ENCODE measurements around the gene GRWD1. TPM values are rescaled to one million over a fixed set of nuclear protein-coding genes. Genes with fewer than 3 reads are reported as not detected.

The GRWD1 gene
- polyA plus RNA-seq, 2 of the 4 experiments (the other 2 are of a cell fraction): 48.1 to 87.0 TPM

- Histone ChIP-seq H3K27ac (peak overlapping the region; percentile 90 to 91), H3K9me3 (no peaks in the 10 kb centered on the region), H3K4me2 (peak overlapping the region; percentile 99), H3K4me3 (peak overlapping the region; percentile 81), H3K4me1 (peaks cover 23% of the 10 kb centered on the region)
- 76% methylated on average over 7 of the region's 7 CpGs for WGBS (ENCODE audit: missing lambda C conversion rate)
- CTCF ChIA-PET: interaction anchor here (0.6 to 4.6 kb wide), 25 partner anchors 9 to 162 kb away, joined by 3 to 30 read pairs (median 8); partner anchors contain the start of genes KCNJ14, KDELR1, SYNGR4 and TMEM143
- TF ChIP-seq POLR2A (IDR thresholded peaks at IDR 0.05; ENCODE audit: low read length) (no peak), CTCF (IDR thresholded peaks at IDR 0.05) (no peak), FOSL2 (IDR thresholded peaks at IDR 0.05) (no peak), FOSL2 (CRISPR knock-in tag; IDR thresholded peaks at IDR 0.05) (no peak), GATA3 (IDR thresholded peaks at IDR 0.05; ENCODE audit: borderline replicate concordance) (no peak), RFX5 (IDR thresholded peaks at IDR 0.05) (no peak)
- ATAC-seq (no peak), DNase-seq (ENCODE audit: low read depth in 1 of 2, low spot score in 1 of 2) (no peak), FAIRE-seq (no peak)
- POLR2A ChIA-PET: interaction anchor here (0.5 to 2.0 kb wide), 7 partner anchors 9 to 138 kb away, joined by 3 to 6 read pairs (median 3); partner anchors contain the start of gene KCNJ14
Observed at GRCh38 chr19:48446579-48446978, 796 bp downstream of the GRWD1 start.

DNA sequence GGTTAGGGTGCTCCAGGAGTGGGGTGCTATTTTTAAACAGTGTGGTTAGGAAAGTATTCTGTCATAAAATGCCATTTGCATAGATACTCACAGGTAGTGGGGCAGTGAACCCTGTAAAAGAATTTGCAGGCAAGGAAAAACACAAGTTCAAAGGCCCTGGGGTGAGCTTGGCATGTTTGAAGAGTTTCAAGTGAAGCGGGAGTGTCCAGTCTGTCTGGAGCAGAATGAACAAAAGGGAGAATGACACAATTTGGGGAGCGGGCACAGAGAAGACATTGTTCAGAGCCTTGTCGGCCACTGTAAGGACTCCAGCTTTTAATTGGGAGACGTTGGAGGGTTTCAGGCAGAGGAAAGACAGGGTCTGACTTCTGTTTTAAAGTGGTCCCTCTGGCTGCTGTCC, 2.8 kb downstream of the GRWD1 start:
- CTCF ChIA-PET: interaction anchor here (0.6 to 4.5 kb wide), 10 partner anchors 9 to 141 kb away, joined by 3 to 15 read pairs (median 4); partner anchors contain the start of gene KDELR1
- Histone ChIP-seq H3K4me1 (peaks cover 23% of the 10 kb centered on the region), H3K4me2 (no peak overlapping the region), H3K9me3 (no peaks in the 10 kb centered on the region), H3K4me3 (no peak overlapping the region), H3K27ac (no peak overlapping the region)
- TF ChIP-seq, protein P1, sequence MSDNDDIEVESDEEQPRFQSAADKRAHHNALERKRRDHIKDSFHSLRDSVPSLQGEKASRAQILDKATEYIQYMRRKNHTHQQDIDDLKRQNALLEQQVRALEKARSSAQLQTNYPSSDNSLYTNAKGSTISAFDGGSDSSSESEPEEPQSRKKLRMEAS (IDR thresholded peaks at IDR 0.05): no peak
- TF ChIP-seq, protein P2, sequence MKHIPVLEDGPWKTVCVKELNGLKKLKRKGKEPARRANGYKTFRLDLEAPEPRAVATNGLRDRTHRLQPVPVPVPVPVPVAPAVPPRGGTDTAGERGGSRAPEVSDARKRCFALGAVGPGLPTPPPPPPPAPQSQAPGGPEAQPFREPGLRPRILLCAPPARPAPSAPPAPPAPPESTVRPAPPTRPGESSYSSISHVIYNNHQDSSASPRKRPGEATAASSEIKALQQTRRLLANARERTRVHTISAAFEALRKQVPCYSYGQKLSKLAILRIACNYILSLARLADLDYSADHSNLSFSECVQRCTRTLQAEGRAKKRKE (CRISPR knock-in tag; IDR thresholded peaks at IDR 0.05; ENCODE audit: low read depth): no peak
- TF ChIP-seq FOXS1 (CRISPR knock-in tag; IDR thresholded peaks at IDR 0.05) (no peak), CHD2 (IDR thresholded peaks at IDR 0.05; ENCODE audit: low read length, partially characterized antibody) (no peak), FOSB (CRISPR knock-in tag; IDR thresholded peaks at IDR 0.05) (peak; percentile 52; the same call in 1 of the 2 replicates)
- no peak for ATAC-seq
- POLR2A ChIA-PET: no interaction called here
- DNase-seq (ENCODE audit: low read depth in 1 of 2, low spot score in 1 of 2): no peak
- WGBS (ENCODE audit: missing lambda C conversion rate): 93% methylated on average over 4 of the region's 4 CpGs
- FAIRE-seq: no peak

GRCh38 chr19:48450441-48450840, 4.7 kb downstream of the GRWD1 start:
- no peak for ATAC-seq
- peaks cover 13% of the 10 kb centered on the region; the same call in 2 of the 3 replicates for H3K4me1 ChIP-seq
- H3K27ac ChIP-seq: no peak overlapping the region
- H3K9me3 ChIP-seq: no peaks in the 10 kb centered on the region
- no peak overlapping the region for H3K4me2 ChIP-seq
- POLR2A ChIA-PET: interaction anchor here (0.5 kb wide), 1 partner anchor 158 kb away, joined by 4 read pairs; no protein-coding TSS in a partner anchor
- DNase-seq (ENCODE audit: low read depth in 1 of 2, low spot score in 1 of 2): no peak
- FAIRE-seq: no peak
- WGBS (ENCODE audit: missing lambda C conversion rate): 94% methylated on average over 23 of the region's 23 CpGs
- no peak overlapping the region for H3K4me3 ChIP-seq
- no peak for TF ChIP-seq EHMT2 (IDR thresholded peaks at IDR 0.05; ENCODE audit: low read depth)
- no peak for TF ChIP-seq PHF8 (IDR thresholded peaks at IDR 0.05; ENCODE audit: borderline replicate concordance, low read depth)
- TF ChIP-seq ZNF302 (CRISPR knock-in tag; IDR thresholded peaks at IDR 0.05): no peak
- no peak for TF ChIP-seq NFE2L2 (conservative IDR thresholded peaks at IDR 0.05; ENCODE audit: low read length)
- TF ChIP-seq CBX2 (IDR thresholded peaks at IDR 0.05; ENCODE audit: borderline replicate concordance, low read depth): no peak
- TF ChIP-seq HEYL (CRISPR knock-in tag; IDR thresholded peaks at IDR 0.05): no peak
- no peak for TF ChIP-seq RNF2 (IDR thresholded peaks at IDR 0.05; ENCODE audit: borderline replicate concordance, low read depth)
- TF ChIP-seq CHD2 (IDR thresholded peaks at IDR 0.05; ENCODE audit: low read length, partially characterized antibody): no peak
- no peak for TF ChIP-seq SREBF2 (IDR thresholded peaks at IDR 0.05)
- TF ChIP-seq, protein P3, sequence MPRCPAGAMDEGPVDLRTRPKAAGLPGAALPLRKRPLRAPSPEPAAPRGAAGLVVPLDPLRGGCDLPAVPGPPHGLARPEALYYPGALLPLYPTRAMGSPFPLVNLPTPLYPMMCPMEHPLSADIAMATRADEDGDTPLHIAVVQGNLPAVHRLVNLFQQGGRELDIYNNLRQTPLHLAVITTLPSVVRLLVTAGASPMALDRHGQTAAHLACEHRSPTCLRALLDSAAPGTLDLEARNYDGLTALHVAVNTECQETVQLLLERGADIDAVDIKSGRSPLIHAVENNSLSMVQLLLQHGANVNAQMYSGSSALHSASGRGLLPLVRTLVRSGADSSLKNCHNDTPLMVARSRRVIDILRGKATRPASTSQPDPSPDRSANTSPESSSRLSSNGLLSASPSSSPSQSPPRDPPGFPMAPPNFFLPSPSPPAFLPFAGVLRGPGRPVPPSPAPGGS (IDR thresholded peaks at IDR 0.05): no peak
- no peak for TF ChIP-seq CBX8 (IDR thresholded peaks at IDR 0.05)
- CTCF ChIA-PET: interaction anchor here (2.2 kb wide), 1 partner anchor 133 kb away, joined by 9 read pairs; no protein-coding TSS in a partner anchor
